IPS-15b (cell line): Measurements from ENCODE around the gene GJB6.

ENCODE experiments used
- H3K27me3 ChIP-seq: one replicate; pipeline ENCODE4 v1.6.1; 2013; ENCODE audit warnings: low read length; ENCODE audit not compliant: control insufficient read depth, insufficient read depth
- H3K36me3 ChIP-seq: one replicate; pipeline ENCODE4 v1.6.1; 2013; ENCODE audit warnings: low read length; ENCODE audit not compliant: control insufficient read depth, insufficient read depth
- H3K4me1 ChIP-seq: one replicate; pipeline ENCODE4 v1.6.1; 2013; ENCODE audit warnings: mild to moderate bottlenecking, low read length; ENCODE audit not compliant: control insufficient read depth, insufficient read depth
- H3K4me3 ChIP-seq: one replicate; pipeline ENCODE4 v1.5.1; 2013; ENCODE audit warnings: low read depth, low read length
- H3K9ac ChIP-seq: one replicate; pipeline ENCODE4 v1.6.1; 2013; ENCODE audit warnings: low read depth, mild to moderate bottlenecking, low read length
- H3K9me3 ChIP-seq: one replicate; pipeline ENCODE4 v1.6.1; 2013; ENCODE audit warnings: mild to moderate bottlenecking, low read length; ENCODE audit not compliant: control insufficient read depth, insufficient read depth

Gene GJB6

GRCh38 chr13:20177049-20177831 lies 54.9 kb downstream of the GJB6 start:
- H3K27me3 ChIP-seq: peaks cover 24% of the 10 kb centered on the region
- no peaks in the 10 kb centered on the region for H3K36me3 ChIP-seq
- H3K4me1 ChIP-seq: no peaks in the 10 kb centered on the region
- H3K4me3 ChIP-seq: no peak overlapping the region
- no peak overlapping the region for H3K9ac ChIP-seq
- H3K9me3 ChIP-seq: no peaks in the 10 kb centered on the region

GRCh38 chr13:20175907-20176652 lies 56.0 kb downstream of the GJB6 start:
- Histone ChIP-seq H3K9ac (no peak overlapping the region), H3K4me3 (no peak overlapping the region), H3K36me3 (no peaks in the 10 kb centered on the region), H3K9me3 (no peaks in the 10 kb centered on the region), H3K27me3 (peaks cover 24% of the 10 kb centered on the region), H3K4me1 (no peaks in the 10 kb centered on the region)

GRCh38 chr13:20175406-20175794 lies 56.7 kb downstream of the GJB6 start:
- no peak overlapping the region for H3K4me3 ChIP-seq
- H3K9ac ChIP-seq: no peak overlapping the region
- no peaks in the 10 kb centered on the region for H3K36me3 ChIP-seq
- peaks cover 24% of the 10 kb centered on the region for H3K27me3 ChIP-seq
- H3K4me1 ChIP-seq: no peaks in the 10 kb centered on the region
- no peaks in the 10 kb centered on the region for H3K9me3 ChIP-seq

GRCh38 chr13:20174656-20175405 lies 57.3 kb downstream of the GJB6 start:
- Histone ChIP-seq H3K4me3 (no peak overlapping the region), H3K27me3 (peaks cover 24% of the 10 kb centered on the region), H3K4me1 (no peaks in the 10 kb centered on the region), H3K36me3 (no peaks in the 10 kb centered on the region), H3K9ac (no peak overlapping the region), H3K9me3 (no peaks in the 10 kb centered on the region)

GRCh38 chr13:20173116-20173746 lies 58.9 kb downstream of the GJB6 start:
- H3K27me3 ChIP-seq: peaks cover 19% of the 10 kb centered on the region
- H3K9me3 ChIP-seq: no peaks in the 10 kb centered on the region
- H3K4me1 ChIP-seq: no peaks in the 10 kb centered on the region
- H3K36me3 ChIP-seq: no peaks in the 10 kb centered on the region
- H3K9ac ChIP-seq: no peak overlapping the region
- no peak overlapping the region for H3K4me3 ChIP-seq
